ENCODE results near the gene THADA.

GRCh38 chr2:43495727-43496126 is 100.1 kb downstream of the THADA start:
- TF ChIP-seq, protein P1, sequence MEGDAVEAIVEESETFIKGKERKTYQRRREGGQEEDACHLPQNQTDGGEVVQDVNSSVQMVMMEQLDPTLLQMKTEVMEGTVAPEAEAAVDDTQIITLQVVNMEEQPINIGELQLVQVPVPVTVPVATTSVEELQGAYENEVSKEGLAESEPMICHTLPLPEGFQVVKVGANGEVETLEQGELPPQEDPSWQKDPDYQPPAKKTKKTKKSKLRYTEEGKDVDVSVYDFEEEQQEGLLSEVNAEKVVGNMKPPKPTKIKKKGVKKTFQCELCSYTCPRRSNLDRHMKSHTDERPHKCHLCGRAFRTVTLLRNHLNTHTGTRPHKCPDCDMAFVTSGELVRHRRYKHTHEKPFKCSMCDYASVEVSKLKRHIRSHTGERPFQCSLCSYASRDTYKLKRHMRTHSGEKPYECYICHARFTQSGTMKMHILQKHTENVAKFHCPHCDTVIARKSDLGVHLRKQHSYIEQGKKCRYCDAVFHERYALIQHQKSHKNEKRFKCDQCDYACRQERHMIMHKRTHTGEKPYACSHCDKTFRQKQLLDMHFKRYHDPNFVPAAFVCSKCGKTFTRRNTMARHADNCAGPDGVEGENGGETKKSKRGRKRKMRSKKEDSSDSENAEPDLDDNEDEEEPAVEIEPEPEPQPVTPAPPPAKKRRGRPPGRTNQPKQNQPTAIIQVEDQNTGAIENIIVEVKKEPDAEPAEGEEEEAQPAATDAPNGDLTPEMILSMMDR (IDR thresholded peaks at IDR 0.05; ENCODE audit: poor library complexity): no peak
- TF ChIP-seq EZH2phosphoT487 (IDR thresholded peaks at IDR 0.05; ENCODE audit: low read depth, severe bottlenecking, unreplicated experiment): no peak

All from hepatocyte (in vitro differentiated cells).